ENCODE results near the gene RTP1.

RTP1 gene

GRCh38 chr3:187242900-187243299, 45.6 kb downstream of the RTP1 start:
- DNase-seq (ENCODE audit: low read depth) = no peak
- H3K4me3 ChIP-seq (ENCODE audit: low read depth, low read length) = no peak overlapping the region
- in situ Hi-C loops (cut with HindIII; ENCODE audit: low sequenced_read_pairs) = no loop called here

GRCh38 chr3:187243933-187244524, 46.7 kb downstream of the RTP1 start:
- in situ Hi-C loops (cut with HindIII; ENCODE audit: low sequenced_read_pairs) = no loop called here
- DNase-seq (ENCODE audit: low read depth) = no peak
- H3K4me3 ChIP-seq (ENCODE audit: low read depth, low read length) = no peak overlapping the region
- TF ChIP-seq CTCF (IDR thresholded peaks at IDR 0.05; ENCODE audit: low read depth, low read length, missing control alignments) = no peak

More at GRCh38 chr3:187242900-187243299, 45.6 kb downstream of the RTP1 start:
- TF ChIP-seq CTCF (IDR thresholded peaks at IDR 0.05; ENCODE audit: low read depth, low read length, missing control alignments) = no peak

- DNase-seq (ENCODE audit: low read depth) = no peak
- no peak for TF ChIP-seq CTCF (IDR thresholded peaks at IDR 0.05; ENCODE audit: low read depth, low read length, missing control alignments)
- in situ Hi-C loops (cut with HindIII; ENCODE audit: low sequenced_read_pairs) = no loop called here
- H3K4me3 ChIP-seq (ENCODE audit: low read depth, low read length) = no peak overlapping the region
Measured at GRCh38 chr3:187247398-187247797, 50.1 kb downstream of the RTP1 start.

Data from astrocyte of the cerebellum (primary cell).